Upper lobe of right lung (tissue), 1 donor: ENCODE data around the gene FSD2. TPM values are rescaled to one million over a fixed set of nuclear protein-coding genes. Genes with fewer than 3 reads are reported as not detected.

ENCODE experiments used
- ATAC-seq: fragments of 200-7000 bp; cut with Tn5 transposase; one replicate; pipeline ENCODE4 v1.9.1; 2020; ENCODE audit warnings: mild to moderate bottlenecking, moderate library complexity
- DNase-seq: peaks from one replicate; pipeline ENCODE4 v3.0.0-alpha.2; 2020
- H3K27ac ChIP-seq: fragments of 200-600 bp; one replicate; pipeline ENCODE4 v1.8.0; 2022
- H3K27me3 ChIP-seq: fragments of 200-600 bp; one replicate; pipeline ENCODE4 v1.8.0; 2022; ENCODE audit warnings: mild to moderate bottlenecking
- H3K36me3 ChIP-seq: fragments of 200-600 bp; one replicate; pipeline ENCODE4 v1.8.0; 2022
- H3K4me1 ChIP-seq: fragments of 200-600 bp; one replicate; pipeline ENCODE4 v1.8.0; 2022
- H3K4me3 ChIP-seq: fragments of 200-600 bp; one replicate; pipeline ENCODE4 v1.8.0; 2022; ENCODE audit warnings: mild to moderate bottlenecking
- H3K9me3 ChIP-seq: fragments of 200-600 bp; one replicate; pipeline ENCODE4 v1.8.0; 2022
- CTCF ChIP-seq: fragments of 200-600 bp; IDR thresholded peaks from one replicate; pipeline ENCODE4 v1.8.0; 2022; ENCODE audit warnings: antibody characterized with exemption
- intact Hi-C: fragments of 100-400 bp; cut with DNase I; formaldehyde crosslinking; loops from one replicate; pipeline ENCODE4 v1.11.0; 2022
- total RNA-seq: library from RNA; stranded (reverse); fragmentation: NEBNext Ultra II Directional; extraction: Animal tissue kit (Norgen Biotek cat#: 25700); gene quantifications from one replicate; pipeline ENCODE4 v1.2.1, GENCODE V29; 2021
- donor health status: DM: no; HTN: yes; CAD: no; lungs with severe emphysema.

Gene FSD2
- total RNA-seq, 1 donor from 2014 or later: not detected

GRCh38 chr15:82798104-82798503 lies 7.8 kb downstream of the FSD2 start:
- H3K27me3 ChIP-seq: no peaks in the 10 kb centered on the region
- no peak overlapping the region for H3K27ac ChIP-seq
- no peak for ATAC-seq
- DNase-seq: no peak
- H3K4me1 ChIP-seq: no peaks in the 10 kb centered on the region
- no peaks in the 10 kb centered on the region for H3K9me3 ChIP-seq
- TF ChIP-seq CTCF: no peak
- no peaks in the 10 kb centered on the region for H3K36me3 ChIP-seq
- H3K4me3 ChIP-seq: no peak overlapping the region
- intact Hi-C loops: no loop called here

- no peak overlapping the region for H3K27ac ChIP-seq
- TF ChIP-seq CTCF: no peak
- H3K4me1 ChIP-seq: no peaks in the 10 kb centered on the region
- ATAC-seq (no peak), DNase-seq (no peak)
- H3K4me3 ChIP-seq: no peak overlapping the region
- H3K36me3 ChIP-seq: no peaks in the 10 kb centered on the region
- no peaks in the 10 kb centered on the region for H3K27me3 ChIP-seq
- no peaks in the 10 kb centered on the region for H3K9me3 ChIP-seq
- intact Hi-C loops: no loop called here
Measured at GRCh38 chr15:82793737-82794136, 12.1 kb downstream of the FSD2 start.

GRCh38 chr15:82792068-82792467 lies 13.8 kb downstream of the FSD2 start:
- Histone ChIP-seq H3K4me1 (no peaks in the 10 kb centered on the region), H3K27me3 (no peaks in the 10 kb centered on the region), H3K36me3 (no peaks in the 10 kb centered on the region), H3K9me3 (no peaks in the 10 kb centered on the region), H3K27ac (no peak overlapping the region), H3K4me3 (no peak overlapping the region)
- ATAC-seq: no peak
- no peak for DNase-seq
- no peak for TF ChIP-seq CTCF
- intact Hi-C loops: no loop called here

- H3K4me3 ChIP-seq: no peak overlapping the region
- ATAC-seq (no peak), DNase-seq (no peak)
- H3K27me3 ChIP-seq: no peaks in the 10 kb centered on the region
- intact Hi-C loops: no loop called here
- no peak overlapping the region for H3K27ac ChIP-seq
- H3K4me1 ChIP-seq: no peaks in the 10 kb centered on the region
- no peaks in the 10 kb centered on the region for H3K9me3 ChIP-seq
- H3K36me3 ChIP-seq: no peaks in the 10 kb centered on the region
- TF ChIP-seq CTCF: no peak
Measured at GRCh38 chr15:82790321-82790720, 15.5 kb downstream of the FSD2 start.

GRCh38 chr15:82789491-82789890 lies 16.4 kb downstream of the FSD2 start:
- Histone ChIP-seq H3K9me3 (no peaks in the 10 kb centered on the region), H3K27ac (no peak overlapping the region), H3K36me3 (no peaks in the 10 kb centered on the region), H3K27me3 (no peaks in the 10 kb centered on the region), H3K4me1 (no peaks in the 10 kb centered on the region), H3K4me3 (no peak overlapping the region)
- intact Hi-C loops: no loop called here
- DNase-seq: no peak
- no peak for TF ChIP-seq CTCF
- ATAC-seq: no peak

GRCh38 chr15:82788496-82788895 lies 17.4 kb downstream of the FSD2 start:
- intact Hi-C loops: no loop called here
- H3K27ac ChIP-seq: no peak overlapping the region
- no peaks in the 10 kb centered on the region for H3K4me1 ChIP-seq
- ATAC-seq: no peak
- no peak overlapping the region for H3K4me3 ChIP-seq
- no peak for DNase-seq
- H3K9me3 ChIP-seq: no peaks in the 10 kb centered on the region
- no peak for TF ChIP-seq CTCF
- H3K36me3 ChIP-seq: no peaks in the 10 kb centered on the region
- H3K27me3 ChIP-seq: no peaks in the 10 kb centered on the region
